Fibroblast of mammary gland (primary cell): ENCODE measurements around the gene CCR2.
A peak's percentile ranks its signal among the peaks of the same experiment; 100 is the strongest.
"Not testable (repeated sequence)": the region's sequence is repeated elsewhere in the genome, so short reads cannot be mapped to it uniquely, and the experiment has no call there.

Experiments
- DNase-seq: peaks from one replicate; pipeline ENCODE4 v3.0.0-alpha.2; 2010; ENCODE audit warnings: low read depth
- H3K4me3 ChIP-seq: 2 replicates; pipeline ENCODE4 v1.5.1; 2011; ENCODE audit warnings: low read depth, mild to moderate bottlenecking, low read length, moderate library complexity; ENCODE audit not compliant: control insufficient read depth
- CTCF ChIP-seq: conservative IDR thresholded peaks from 2 replicates; pipeline ENCODE4 v1.5.1; 2011; ENCODE audit warnings: low read depth, low read length, inconsistent platforms; ENCODE audit not compliant: control insufficient read depth, insufficient read depth

CCR2 gene

GRCh38 chr3:46399557-46399956 lies 45.6 kb downstream of the CCR2 start:
- H3K4me3 ChIP-seq, result no peak overlapping the region
- no peak for TF ChIP-seq CTCF
- no peak for DNase-seq

DNA sequence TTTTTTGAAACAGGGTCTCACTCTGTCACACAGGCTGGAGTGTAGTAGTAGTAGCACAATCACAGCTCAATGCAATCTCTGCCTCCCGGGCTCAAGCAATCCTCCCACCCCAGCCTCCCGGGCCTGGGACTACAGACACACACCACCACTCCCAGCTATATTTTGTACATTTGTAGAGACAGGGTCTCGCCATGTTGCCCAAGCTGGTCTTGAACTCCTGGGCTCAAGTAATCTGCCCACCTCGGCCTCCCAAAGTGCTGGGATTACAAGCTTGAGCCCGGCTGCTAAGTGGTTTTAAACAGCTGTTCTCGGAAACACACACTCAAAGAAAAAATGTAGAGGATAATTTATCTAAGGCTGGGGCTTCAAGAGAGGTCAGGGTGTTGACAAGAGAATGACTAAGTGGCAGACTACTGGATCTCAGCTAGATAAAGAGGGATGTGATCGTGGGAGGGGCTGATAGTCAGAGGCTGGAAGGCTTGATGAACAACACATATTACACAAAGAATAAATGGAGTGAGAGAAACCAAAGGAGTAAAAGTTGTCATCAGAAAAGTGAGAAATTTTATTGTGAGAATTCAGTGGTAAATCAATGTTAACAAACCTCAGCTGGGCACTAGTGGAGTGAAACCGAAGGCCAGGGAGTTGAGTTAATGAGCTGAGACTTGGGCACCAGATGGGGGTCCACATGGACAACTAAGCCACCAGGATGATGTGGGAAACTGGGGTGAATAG lies 46.3 kb downstream of the CCR2 start:
- peak; percentile 73 for DNase-seq

GRCh38 chr3:46400846-46401245 lies 46.9 kb downstream of the CCR2 start:
- DNase-seq, result no peak
- H3K4me3 ChIP-seq, result no peak overlapping the region
- TF ChIP-seq CTCF, result no peak

More for the DNA sequence above, 46.3 kb downstream of the CCR2 start:
- no peak for TF ChIP-seq CTCF
- no peak overlapping the region for H3K4me3 ChIP-seq

DNA sequence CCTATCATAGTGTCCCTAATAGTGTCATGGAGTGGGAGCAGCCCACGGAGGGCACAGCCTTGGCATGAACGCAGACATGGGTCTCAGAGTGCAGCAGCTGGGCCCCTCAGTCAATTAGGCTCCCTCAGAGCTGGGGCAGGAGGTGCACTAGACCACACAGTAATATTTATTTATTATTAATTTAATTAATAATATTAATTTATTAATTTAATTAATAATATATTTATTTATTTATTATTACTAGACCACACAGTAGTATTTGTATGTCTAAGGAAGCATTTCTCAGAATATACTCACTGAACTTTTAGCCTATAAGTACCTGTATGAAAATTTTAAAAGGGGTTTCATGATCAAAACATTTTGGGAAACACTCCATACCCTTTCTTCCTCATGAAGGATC lies 47.7 kb downstream of the CCR2 start:
- no peak for DNase-seq
- TF ChIP-seq CTCF, result no peak
- H3K4me3 ChIP-seq, result no peak overlapping the region

DNA sequence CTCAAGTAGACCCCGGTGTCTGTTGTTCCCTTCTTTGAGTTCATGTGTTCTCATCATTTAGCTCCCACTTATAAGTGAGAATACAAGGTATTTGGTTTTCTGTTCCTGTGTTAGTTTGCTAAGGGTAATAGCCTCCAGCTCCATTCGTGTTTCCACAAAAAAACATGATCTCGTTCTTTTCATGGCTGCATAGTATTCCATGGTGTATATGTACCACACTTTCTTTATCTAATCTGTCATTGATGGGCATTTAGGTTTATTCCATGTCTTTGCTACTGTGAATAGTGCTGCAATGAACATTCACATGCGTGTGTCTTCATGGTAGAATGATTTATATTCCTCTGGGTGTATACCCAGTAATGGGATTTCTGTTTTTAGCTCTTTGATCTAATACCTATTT lies 49.0 kb downstream of the CCR2 start:
- not testable (repeated sequence) for DNase-seq, H3K4me3 ChIP-seq

DNA sequence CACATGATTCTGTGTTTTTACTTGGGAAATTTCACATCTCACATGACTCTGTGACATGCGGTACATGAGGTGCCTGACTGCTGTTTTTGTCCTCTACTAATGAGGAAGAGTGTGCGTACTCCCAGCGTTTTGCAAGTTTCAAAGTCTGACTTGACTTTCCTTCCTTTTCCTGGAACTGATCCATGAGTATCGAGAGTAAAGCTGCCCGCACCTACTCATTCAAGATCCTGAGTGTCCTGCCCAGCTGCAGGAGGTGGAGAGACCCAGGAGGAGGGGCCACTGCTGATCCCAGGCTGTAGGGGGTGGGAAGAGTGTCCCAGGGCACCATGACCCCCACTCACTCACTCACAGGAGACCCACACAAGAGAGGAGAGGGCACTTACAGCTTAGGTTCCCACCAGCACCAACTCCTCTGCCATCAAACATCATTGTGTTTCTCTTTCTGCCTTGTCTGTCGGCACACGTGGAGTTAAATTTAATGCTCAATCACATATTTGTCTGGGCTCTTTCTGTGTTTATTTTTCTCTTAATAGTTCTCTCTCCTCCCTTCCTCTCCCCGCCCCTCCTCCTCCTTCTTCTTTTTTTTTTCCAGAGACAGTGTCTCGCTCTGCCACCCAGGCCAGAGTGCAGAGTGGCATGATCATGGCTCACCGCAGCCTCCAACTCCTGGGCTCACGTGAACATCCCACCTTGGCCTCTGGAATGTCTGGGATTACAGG lies 51.5 kb downstream of the CCR2 start:
- TF ChIP-seq CTCF, result no peak
- no peak overlapping the region for H3K4me3 ChIP-seq

DNA sequence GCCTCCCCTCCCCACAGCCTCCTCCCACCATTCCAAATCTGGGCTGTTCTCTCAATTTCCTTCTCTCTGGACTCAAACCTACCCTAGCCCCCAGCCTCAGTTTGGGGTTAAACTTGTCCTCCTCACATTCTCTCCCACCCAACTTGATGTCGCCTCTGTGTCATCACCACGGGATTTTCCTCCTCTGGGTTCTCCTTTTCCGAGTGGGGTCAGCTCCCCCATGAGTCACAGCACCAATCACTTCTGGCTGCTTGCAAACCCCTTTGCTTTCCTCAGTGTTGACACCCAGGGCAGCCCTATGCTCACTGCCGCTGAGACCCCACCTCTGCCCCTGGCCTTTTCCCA lies 52.5 kb downstream of the CCR2 start:
- DNase-seq, result no peak
- no peak for TF ChIP-seq CTCF
- H3K4me3 ChIP-seq, result no peak overlapping the region

More for the DNA sequence above, 51.5 kb downstream of the CCR2 start:
- no peak for DNase-seq
